Measurements from ENCODE around the gene ZFP36L1. TPM values are rescaled to one million over a fixed set of nuclear protein-coding genes. Genes with fewer than 3 reads are reported as not detected.

ZFP36L1 gene
- total and polyA plus RNA-seq, 8 donors: 44.4 to 655 (median 131) TPM

- H3K9me3 ChIP-seq: peaks cover 0 to 7% (median 0%) of the 10 kb centered on the region in 4 donors
- DNase-seq: peak in 1 of 2 donors; percentile 14
- intact Hi-C loops (cut with DNase I; ENCODE audit: low total_unique reads): no loop called here
- H3K27ac ChIP-seq: no peak overlapping the region
- H3K4me1 ChIP-seq: peaks cover 9 to 46% (median 29%) of the 10 kb centered on the region in 4 donors
- H3K27me3 ChIP-seq: no peaks in the 10 kb centered on the region
- no peak overlapping the region for H3K4me3 ChIP-seq
- no peaks in the 10 kb centered on the region for H3K36me3 ChIP-seq
- 92 to 100% (median 95%) methylated on average over 4 of the region's 4 CpGs for WGBS, 5 donors
- TF ChIP-seq, protein P1, sequence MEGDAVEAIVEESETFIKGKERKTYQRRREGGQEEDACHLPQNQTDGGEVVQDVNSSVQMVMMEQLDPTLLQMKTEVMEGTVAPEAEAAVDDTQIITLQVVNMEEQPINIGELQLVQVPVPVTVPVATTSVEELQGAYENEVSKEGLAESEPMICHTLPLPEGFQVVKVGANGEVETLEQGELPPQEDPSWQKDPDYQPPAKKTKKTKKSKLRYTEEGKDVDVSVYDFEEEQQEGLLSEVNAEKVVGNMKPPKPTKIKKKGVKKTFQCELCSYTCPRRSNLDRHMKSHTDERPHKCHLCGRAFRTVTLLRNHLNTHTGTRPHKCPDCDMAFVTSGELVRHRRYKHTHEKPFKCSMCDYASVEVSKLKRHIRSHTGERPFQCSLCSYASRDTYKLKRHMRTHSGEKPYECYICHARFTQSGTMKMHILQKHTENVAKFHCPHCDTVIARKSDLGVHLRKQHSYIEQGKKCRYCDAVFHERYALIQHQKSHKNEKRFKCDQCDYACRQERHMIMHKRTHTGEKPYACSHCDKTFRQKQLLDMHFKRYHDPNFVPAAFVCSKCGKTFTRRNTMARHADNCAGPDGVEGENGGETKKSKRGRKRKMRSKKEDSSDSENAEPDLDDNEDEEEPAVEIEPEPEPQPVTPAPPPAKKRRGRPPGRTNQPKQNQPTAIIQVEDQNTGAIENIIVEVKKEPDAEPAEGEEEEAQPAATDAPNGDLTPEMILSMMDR (IDR thresholded peaks at IDR 0.05): no peak
- TF ChIP-seq EP300 (IDR thresholded peaks at IDR 0.05) (no peak), POLR2AphosphoS5 (IDR thresholded peaks at IDR 0.05) (no peak), POLR2A (IDR thresholded peaks at IDR 0.05) (no peak)
Measured at GRCh38 chr14:68774771-68775613, 17.9 kb downstream of the ZFP36L1 start.

GRCh38 chr14:68772761-68773381 is 20.0 kb downstream of the ZFP36L1 start:
- Histone ChIP-seq H3K4me1 (peaks cover 0 to 24% (median 9%) of the 10 kb centered on the region in 4 donors), H3K36me3 (no peaks in the 10 kb centered on the region), H3K9me3 (peaks cover 0 to 7% (median 0%) of the 10 kb centered on the region in 4 donors), H3K4me3 (no peak overlapping the region), H3K27me3 (no peaks in the 10 kb centered on the region), H3K27ac (peak overlapping the region in 2 of 5 donors; percentile 7 to 60)
- no peak for DNase-seq
- intact Hi-C loops (cut with DNase I; ENCODE audit: low total_unique reads): no loop called here
- TF ChIP-seq POLR2A (IDR thresholded peaks at IDR 0.05) (no peak), EP300 (IDR thresholded peaks at IDR 0.05) (no peak), POLR2AphosphoS5 (IDR thresholded peaks at IDR 0.05) (no peak)
- TF ChIP-seq, protein P1 (IDR thresholded peaks at IDR 0.05): no peak
- WGBS, 5 donors: 62 to 85% (median 72%) methylated on average over 6 of the region's 6 CpGs

- H3K4me3 ChIP-seq: no peak overlapping the region
- no peaks in the 10 kb centered on the region for H3K36me3 ChIP-seq
- H3K4me1 ChIP-seq: peaks cover 0 to 18% (median 7%) of the 10 kb centered on the region in 4 donors
- H3K9me3 ChIP-seq: peaks cover 0 to 7% (median 0%) of the 10 kb centered on the region in 4 donors
- 62 to 84% (median 71%) methylated on average over 10 of the region's 10 CpGs for WGBS, 5 donors
- no peaks in the 10 kb centered on the region for H3K27me3 ChIP-seq
- TF ChIP-seq POLR2AphosphoS5 (IDR thresholded peaks at IDR 0.05) (no peak), POLR2A (IDR thresholded peaks at IDR 0.05) (no peak), EP300 (IDR thresholded peaks at IDR 0.05) (no peak)
- TF ChIP-seq, protein P1 (IDR thresholded peaks at IDR 0.05): no peak
- DNase-seq: peak in 1 of 2 donors; percentile 69
- intact Hi-C loops (cut with DNase I; ENCODE audit: low total_unique reads): no loop called here
- H3K27ac ChIP-seq: peak overlapping the region in 4 of 5 donors; percentile 29 to 60 (median 44)
Measured at GRCh38 chr14:68771631-68772030, 21.2 kb downstream of the ZFP36L1 start.

- Histone ChIP-seq H3K36me3 (no peaks in the 10 kb centered on the region), H3K27ac (peak overlapping the region in 1 of 5 donors; percentile 60), H3K4me1 (peaks cover 0 to 18% (median 7%) of the 10 kb centered on the region in 4 donors), H3K27me3 (no peaks in the 10 kb centered on the region), H3K4me3 (no peak overlapping the region), H3K9me3 (peaks cover 0 to 7% (median 0%) of the 10 kb centered on the region in 4 donors)
- intact Hi-C loops (cut with DNase I; ENCODE audit: low total_unique reads): no loop called here
- 85 to 93% (median 90%) methylated on average over 11 of the region's 11 CpGs for WGBS, 5 donors
- no peak for TF ChIP-seq POLR2A (IDR thresholded peaks at IDR 0.05)
- TF ChIP-seq POLR2AphosphoS5 (IDR thresholded peaks at IDR 0.05): no peak
- TF ChIP-seq, protein P1 (IDR thresholded peaks at IDR 0.05): no peak
- no peak for TF ChIP-seq EP300 (IDR thresholded peaks at IDR 0.05)
- DNase-seq: no peak
Measured at GRCh38 chr14:68770553-68771286, 22.1 kb downstream of the ZFP36L1 start.

Measured in stomach (tissue), 9 donors.